ENCODE data around the gene C20orf204.

The C20orf204 gene

DNA sequence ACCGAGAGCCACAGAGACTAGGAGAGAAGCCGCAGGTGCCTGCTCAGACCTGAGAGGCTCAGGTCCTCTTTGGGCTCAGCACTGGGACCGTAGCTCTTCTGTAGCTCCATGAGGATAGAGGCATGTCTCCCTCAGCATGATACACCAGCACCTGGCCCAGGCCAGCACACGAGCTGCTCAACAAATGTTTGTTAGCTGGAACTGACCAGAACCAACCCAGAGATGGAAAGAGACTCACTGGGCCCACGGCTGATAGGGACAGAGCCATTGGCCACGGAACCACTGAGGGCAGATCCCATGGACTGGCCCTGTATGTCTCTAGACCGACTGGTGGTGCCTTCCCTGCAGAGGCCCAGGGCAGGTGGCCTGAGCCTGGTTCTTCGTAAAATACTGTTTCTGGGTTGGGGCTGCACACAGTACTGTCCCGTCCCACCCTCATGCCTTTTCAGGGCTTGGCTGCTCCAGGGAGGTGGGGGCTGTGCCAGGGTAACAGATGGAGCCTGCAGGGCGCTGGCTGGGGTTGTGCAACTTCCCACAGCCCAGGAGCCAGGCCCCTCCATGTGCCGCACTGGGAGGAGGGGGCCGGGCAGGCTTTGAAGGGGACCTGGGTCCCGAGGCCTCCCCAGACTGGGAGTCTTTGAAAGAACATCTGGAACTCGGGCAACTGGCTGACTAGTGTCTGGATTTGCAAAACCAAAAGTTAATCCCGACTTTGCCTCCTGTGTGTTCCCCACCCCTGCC lies 5.2 kb downstream of the C20orf204 start:
- in situ Hi-C loops (cut with HindIII; ENCODE audit: low sequenced_read_pairs): no loop called here

DNA sequence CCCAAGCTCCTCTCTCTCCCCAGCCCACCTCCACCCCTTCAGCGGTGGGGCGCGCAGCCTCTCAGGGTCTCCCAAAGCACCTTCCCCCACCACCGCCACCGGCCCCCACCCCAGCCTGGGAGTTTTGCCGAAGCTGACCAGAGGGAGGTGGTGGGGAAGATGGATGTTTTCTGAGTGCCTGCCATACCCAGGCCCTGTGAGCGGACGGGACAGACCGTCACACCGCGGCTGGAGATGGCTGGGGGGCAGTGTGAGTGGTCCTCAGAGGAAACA lies 5.7 kb downstream of the C20orf204 start:
- in situ Hi-C loops (cut with HindIII; ENCODE audit: low sequenced_read_pairs): no loop called here

DNA sequence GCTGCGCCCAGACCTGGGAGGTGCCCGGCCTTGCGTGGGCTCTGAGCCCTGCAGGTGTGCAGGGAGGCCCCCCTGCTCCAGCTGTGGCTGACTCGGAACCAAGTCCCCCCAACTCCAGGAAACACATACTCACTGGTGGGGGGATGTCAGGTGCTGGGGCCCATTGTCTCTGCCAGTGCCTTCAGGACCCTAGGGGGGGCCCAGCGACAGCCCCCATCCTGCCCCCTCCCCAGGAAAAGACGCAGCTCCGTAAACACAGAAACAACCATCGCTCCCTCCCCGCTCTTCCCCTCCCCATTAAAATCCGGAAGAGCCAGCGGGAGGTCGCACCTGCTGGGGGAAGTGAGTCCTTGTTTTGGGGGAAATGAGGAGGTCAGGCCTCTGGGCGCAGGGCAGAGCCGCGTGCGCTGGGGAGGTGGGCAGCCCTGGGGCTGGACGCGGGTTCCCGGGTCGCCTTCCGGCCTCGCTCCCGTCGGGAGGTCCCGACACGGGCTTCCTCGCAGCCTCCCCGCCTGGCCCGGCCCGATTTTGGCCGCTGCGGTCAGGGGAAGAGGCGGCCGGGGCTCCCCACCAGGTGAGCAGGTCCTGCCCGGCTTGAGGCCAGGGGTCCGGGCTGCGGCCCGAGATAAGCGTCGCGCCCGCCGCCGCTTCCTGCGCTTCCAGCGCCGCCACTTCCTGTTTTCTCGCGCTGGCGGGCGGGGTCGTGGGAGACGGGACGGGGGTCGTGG lies 6.2 kb downstream of the C20orf204 start:
- in situ Hi-C loops (cut with HindIII; ENCODE audit: low sequenced_read_pairs): no loop called here

DNA sequence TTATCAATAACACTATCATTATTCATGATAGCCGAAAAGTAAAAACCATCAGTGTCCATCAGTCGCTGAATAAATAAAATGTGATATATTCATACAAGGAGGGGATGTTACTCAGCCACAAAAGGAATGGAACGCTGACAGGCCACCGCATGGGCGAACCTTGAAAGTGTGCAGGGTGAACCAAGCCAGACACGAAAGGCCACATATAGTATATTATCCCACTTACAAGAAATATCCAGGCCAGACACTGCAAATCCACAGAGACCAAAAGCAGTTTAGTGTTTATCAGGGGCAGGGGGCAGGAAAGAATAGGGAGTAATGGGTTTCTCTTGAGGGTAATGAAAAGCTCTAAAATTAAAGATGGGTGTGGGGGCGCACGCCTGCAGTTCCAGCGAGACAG lies 7.8 kb downstream of the C20orf204 start:
- in situ Hi-C loops (cut with HindIII; ENCODE audit: low sequenced_read_pairs): no loop called here

DNA sequence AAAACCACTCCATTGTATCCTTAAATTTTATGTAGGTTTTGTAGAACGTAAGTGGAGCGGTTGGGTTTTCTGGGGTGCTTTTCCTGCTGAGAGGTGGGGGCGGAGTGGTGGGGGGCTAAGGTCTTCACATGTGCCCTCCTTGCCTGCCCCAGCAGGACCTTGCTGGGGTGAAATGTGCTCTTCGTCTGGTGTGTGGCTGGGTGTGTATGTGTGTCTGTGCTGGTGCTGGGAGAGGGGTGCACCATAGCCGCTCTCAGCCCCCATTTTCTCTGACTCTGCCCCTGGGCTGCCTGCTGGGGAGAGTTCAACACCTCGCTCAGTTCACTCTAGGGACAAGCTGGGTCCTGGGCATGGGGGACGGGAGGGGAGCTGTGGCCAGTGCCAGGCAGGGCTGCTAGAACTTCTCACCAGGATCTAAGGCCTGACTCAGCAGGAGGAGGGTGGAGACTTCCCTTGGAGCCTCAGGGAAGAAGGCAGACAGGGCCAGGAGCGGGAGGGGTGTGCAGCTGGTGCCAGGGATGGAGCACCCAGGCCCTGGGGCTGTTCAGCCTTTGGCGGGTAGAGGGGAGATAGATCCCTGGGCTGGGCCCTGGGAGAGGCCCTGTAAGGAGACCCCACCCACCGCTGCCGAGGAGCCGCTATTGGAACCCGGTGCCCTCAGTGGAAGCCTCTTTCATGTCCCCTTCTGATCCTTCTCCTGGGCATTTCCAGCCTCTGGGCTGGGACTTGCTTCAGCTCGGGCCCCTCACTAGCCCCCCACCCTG lies 8.7 kb downstream of the C20orf204 start:
- in situ Hi-C loops (cut with HindIII; ENCODE audit: low sequenced_read_pairs): no loop called here

DNA sequence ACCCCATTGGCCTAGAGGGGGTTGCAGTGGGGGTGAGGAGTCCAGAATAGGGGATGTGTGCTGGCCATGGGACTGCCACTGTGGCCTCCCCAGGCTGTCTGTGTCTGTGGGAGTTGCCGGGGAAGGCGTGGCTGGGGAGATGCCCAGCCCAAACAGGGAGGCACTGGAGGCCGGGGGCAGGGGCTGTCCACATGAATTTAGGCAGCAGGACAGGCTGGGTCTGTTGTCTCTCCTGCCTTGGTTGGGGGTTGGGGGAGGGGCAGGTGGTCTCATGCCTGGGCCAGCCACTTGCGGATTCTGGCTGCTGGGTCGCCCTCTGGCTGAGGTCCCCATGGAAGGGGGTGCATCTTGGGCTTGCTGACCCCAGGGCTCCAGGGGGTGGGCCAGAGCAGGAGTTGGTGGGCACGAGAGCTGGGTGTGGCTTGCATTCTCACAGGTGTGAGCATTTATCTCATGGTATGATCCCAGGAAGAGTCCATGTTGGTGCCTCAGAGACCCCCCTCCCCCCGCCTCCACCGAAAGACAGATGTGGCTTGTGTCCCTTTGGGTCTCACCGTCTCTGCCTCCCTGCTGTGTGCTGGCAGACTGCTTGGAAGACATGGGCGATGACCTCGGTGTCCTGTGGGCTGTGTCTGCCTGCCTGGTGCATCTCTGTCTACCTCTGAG lies 9.5 kb downstream of the C20orf204 start:
- in situ Hi-C loops (cut with HindIII; ENCODE audit: low sequenced_read_pairs): no loop called here

DNA sequence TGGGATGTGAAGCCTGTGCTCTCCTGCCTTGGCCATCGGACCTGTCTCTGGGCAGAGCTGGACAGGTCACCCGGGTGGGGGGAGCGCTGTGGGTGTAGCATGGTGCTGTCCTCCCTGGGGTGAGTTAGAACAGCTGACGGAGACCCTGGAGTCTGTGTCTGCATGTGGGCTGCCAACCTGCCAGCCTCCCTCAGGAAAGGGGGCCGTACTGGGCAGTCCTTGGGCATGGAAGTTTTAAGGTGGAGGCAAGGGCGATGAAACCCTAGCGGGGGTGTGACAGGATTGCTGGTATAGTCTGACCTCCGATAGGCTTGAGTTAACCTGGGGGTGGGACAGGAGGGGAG lies 11.0 kb downstream of the C20orf204 start:
- in situ Hi-C loops (cut with HindIII; ENCODE audit: low sequenced_read_pairs): no loop called here

DNA sequence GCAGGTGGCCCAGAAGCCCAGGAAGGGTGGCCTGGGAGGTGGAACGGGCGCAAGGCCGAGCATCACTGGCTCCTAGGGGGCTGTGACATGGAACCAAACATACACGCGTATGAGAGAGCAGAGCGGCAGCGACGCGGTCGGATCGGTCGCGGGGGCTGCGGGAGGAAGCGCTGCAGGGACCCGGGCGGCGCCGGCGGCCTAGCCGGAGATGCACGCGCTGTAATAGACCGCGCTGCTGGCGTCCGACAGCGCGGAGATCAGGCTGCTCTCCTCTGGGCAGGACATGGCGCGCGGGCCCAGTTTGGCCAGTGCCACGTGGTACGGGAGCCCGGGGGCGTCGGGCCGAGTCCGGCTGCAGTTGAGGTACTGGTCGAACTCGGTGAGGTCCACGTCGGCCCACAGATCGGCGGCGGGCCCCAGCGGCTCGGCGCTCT lies 12.0 kb downstream of the C20orf204 start:
- in situ Hi-C loops (cut with HindIII; ENCODE audit: low sequenced_read_pairs): no loop called here

DNA sequence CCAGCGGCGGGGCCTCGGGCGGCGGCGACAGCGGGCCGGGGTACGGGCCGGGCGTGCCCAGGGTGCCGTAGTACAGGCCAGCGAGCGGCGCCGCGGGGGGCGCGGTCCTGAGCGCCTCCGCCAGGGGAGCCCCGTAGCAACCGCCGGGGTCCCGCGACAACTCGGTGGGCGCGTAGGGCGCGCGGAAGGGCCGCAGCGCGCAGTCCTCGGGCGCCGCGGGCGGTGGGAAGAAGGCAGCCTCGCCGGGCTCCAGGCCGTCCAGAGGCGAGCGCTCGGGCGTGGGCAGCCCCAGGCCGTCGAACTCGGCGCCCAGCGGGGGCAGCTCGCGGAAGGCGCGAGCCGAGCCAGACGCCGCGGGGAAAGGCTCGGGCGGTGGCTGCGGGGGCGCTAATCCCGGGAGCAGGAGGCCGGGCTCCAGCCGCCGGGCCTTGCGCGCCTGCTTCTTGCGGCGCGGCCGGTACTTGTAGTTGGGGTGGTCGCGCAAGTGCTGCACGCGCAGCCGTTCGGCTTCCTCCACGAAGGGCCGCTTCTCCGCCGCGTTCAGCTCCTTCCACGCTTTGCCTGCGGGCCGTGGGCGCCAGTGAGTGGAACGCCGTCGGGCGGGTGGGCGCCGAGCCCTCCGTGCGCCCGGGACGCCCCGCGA lies 12.5 kb downstream of the C20orf204 start:
- in situ Hi-C loops (cut with HindIII; ENCODE audit: low sequenced_read_pairs): no loop called here

DNA sequence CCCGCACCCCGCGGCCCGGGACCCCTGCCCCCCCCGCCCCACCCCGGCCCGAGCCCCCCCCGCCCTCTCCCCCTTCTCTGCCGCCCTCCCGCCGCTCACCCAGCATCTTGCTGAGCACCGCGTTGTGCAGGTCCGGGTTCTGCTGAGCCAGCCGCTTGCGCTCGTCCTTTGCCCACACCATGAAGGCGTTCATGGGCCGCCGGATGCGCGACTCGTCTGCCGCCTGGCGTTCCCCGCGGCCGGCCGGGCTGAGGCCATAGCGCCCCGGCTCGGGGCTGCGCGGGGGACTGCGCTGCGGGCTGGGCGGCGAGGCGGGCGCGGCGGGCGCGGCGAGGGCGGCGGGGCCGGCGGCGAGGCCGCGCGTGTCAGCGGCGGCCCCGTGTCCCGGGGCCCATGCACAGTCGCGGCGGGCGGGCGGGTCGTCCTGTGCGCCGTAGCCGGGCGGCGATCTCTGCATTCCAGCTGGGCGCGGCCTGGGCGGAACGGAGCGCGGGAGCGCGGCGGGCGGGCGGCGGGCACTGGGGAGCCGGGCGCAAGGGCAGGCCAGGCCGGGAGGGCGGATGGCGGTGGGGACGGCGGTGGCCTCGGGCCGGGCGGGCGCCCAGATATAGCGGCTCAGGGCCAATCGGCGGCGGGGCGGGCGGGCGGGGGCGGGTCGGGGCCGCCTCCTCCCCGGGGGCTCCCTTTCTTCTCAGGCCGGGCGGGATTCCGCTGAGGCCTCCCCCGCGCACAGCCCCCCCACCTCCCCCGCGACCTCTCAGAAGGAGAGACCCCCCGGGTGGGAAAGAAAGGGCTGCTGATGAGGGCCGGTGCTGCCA lies 13.3 kb downstream of the C20orf204 start, which contains the start of gene SOX18:
SOX18 (minus strand) TSS at position 580 of the 818 bp plus-strand sequence; CDS start at position 457, 123 bp downstream.
- in situ Hi-C loops (cut with HindIII; ENCODE audit: low sequenced_read_pairs): no loop called here

DNA sequence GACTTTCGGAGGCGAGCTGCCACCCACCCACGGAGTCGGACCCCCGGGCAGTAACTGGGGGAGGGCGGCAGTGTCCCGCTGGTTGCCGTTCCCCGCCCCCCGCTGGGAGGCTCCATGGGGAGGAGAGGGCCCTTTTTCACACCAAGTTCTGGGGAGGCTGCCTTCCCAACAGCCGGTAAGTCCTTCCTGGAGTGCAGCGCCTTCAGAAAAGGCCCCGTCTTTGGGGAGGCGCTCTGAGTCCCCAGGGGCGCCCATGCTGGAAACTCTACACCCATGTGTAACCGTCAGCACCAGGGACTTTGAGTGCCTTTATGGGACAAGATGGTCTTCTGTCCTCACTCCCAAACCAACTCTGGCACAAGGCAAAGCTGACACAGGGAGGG lies 13.9 kb downstream of the C20orf204 start:
- in situ Hi-C loops (cut with HindIII; ENCODE audit: low sequenced_read_pairs): loop anchor here (5.0 to 10.0 kb wide), 2 partner anchors 62 to 175 kb away; no protein-coding TSS in a partner anchor

DNA sequence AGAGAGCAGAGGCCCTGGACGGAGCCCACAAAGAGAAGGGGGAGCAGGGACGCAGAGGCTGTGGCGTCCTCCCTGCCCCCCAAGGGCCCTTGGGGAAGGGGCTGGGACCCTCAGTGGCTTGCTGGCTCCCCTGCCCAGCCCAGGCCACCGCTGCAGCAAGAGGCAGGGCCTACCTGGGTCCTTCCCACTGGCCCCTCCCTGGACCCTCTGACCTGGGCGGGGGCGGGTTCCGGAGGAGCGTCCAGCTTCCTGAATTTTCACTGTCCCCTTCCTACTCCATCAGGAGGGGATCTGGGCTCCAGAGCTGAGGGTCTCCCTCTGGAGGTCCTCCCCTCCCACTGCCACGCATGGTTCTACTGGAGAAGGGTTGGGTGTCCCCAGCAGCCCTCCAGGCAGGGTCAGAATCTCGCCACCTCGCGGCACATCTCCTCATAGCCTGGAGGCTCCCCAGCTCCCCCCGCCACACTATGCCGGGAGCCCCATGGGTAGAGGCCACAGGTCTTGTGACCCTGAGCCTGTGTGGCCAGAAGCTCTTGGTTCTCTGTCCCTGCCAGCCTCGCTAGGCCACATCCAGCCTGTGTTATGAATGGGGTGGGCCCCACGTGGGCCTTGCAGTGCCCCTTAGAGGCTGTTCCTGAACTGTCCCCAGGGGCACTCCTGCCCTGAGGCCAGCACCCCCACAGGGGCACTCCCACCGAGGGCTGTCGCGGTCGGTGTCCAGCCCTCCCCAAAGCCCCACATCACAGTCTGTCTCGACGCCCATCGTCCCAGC lies 14.5 kb downstream of the C20orf204 start:
- in situ Hi-C loops (cut with HindIII; ENCODE audit: low sequenced_read_pairs): loop anchor here (5.0 to 10.0 kb wide), 2 partner anchors 62 to 176 kb away; no protein-coding TSS in a partner anchor

DNA sequence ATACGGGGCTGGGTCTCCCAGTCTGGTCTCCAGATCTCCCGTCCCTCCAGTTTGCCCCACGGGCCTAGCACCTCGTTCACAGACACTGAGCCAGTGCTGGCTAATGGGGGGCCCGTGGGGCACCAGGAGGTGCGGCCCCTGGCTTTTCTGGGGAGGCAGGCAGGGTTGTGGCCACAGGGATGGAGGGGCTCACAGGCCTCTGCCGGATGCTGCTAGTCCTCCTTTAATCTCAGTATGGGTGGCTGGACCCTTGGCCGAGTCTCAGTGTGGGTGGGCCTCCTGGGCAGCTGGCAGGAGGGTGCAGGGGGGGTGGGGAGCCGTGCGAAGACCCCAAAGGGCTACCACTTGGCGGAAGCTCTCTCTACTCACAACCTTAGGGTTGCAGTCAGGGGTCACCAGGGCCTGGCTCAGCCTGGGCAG lies 15.1 kb downstream of the C20orf204 start:
- in situ Hi-C loops (cut with HindIII; ENCODE audit: low sequenced_read_pairs): loop anchor here (5.0 to 10.0 kb wide), 2 partner anchors 61 to 176 kb away; no protein-coding TSS in a partner anchor

DNA sequence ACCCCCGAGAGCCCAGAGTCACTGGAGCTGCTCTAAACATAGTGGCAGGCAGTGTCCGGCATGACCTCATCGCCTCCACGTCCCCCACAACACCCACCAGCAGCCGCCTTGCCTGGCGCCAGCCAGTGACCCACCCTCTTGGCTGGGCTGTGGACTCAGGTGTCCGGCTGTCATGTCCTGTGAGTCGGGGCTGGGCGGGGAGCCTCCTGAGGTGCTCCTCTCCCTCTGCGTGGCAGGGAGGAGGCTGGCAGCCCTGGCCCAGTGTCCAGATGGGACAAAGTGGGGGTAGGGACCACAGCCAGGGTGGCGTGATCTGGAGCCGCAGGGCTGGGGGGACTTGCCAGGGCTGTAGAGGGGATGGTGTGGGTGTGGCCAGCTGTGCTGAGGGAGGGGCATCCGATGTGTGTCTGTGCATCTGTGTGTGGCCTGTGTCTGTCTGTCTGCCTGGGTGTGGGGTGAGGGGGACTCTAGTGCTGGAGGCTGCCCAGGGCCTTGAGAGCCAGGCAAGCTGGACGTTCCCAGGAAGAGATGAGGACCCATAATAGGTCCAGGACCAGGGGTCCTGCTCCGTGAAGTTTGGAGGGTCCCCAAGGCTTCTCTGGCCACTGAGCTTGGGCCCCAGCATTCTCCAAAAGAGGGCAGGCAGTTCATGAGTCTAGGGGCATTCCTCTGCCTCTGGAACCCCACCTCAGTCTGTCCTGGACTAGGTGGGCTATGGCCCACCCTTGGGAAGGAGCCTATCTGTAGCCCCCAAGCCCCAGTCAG lies 15.8 kb downstream of the C20orf204 start:
- in situ Hi-C loops (cut with HindIII; ENCODE audit: low sequenced_read_pairs): loop anchor here (5.0 to 10.0 kb wide), 2 partner anchors 61 to 177 kb away; no protein-coding TSS in a partner anchor

DNA sequence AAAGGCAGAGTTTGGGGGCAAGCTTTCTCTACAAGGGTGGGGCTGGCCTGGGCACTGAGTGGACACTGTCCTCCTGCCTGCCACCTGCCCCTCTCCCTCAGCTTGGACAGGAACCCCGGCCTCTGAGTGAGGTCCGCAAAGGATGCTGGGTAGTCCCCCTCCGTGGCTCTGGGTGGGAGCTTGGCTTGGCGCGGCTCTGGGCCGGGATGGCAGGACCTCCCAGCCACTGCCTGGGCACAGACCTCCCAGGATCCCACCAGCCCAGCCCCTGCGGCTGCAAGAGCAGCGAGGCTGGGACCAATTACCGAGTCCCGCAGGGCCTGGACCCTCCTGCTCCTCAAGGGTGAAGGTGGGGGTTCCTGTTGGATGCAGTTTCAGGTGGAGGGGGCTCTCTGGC lies 16.3 kb downstream of the C20orf204 start:
- in situ Hi-C loops (cut with HindIII; ENCODE audit: low sequenced_read_pairs): loop anchor here (5.0 to 10.0 kb wide), 2 partner anchors 60 to 178 kb away; no protein-coding TSS in a partner anchor

DNA sequence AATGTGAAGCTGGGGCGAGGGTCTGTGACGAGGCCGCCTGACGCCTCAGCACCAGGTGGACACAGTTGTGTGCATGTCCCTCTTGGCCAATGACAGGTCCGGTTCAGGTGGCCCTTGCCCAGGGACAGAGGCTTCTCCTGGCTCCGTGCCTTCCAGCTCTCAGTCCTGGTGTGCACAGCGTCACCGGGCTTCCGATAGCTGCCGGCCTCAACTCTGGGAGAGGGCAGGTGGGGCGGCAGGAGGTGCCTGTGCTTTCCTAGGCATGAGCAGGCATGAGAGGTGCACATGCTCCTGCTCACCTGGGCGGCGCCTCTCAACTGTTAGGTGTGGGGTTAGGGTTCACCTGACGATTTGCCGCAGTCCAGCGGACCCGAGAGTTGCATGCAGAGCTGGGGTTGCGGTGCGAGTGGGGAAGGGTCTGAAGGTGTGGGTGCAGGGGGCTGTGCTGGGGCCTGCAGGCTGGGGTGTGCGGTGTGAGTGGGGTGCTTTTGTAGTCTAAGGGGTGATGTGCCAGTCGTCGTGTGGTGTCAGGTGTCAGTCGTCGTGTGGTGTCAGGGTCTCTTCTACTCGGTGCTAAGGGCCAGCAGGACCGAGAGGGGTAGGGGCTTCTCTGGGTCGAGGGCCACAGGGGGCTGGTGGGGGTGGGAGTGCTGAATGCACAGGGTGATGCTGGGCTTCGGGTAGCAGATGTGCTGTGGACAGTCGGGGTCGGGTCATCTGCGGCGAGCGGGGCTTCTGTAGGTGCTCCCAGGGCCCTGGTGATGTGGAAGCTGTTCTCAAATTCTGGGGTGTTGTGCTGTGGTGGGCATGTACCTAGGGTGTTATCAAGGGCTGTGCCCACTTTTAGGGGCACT lies 17.2 kb downstream of the C20orf204 start:
- in situ Hi-C loops (cut with HindIII; ENCODE audit: low sequenced_read_pairs): loop anchor here (5.0 to 10.0 kb wide), 2 partner anchors 59 to 178 kb away; no protein-coding TSS in a partner anchor
